Osteocyte (in vitro differentiated cells): Measurements from ENCODE around the gene RANGRF. TPM values are rescaled to one million over a fixed set of nuclear protein-coding genes. Genes with fewer than 3 reads are reported as not detected.

Source experiments
- DNase-seq: peaks from one replicate; pipeline ENCODE4 v3.0.0; 2021; ENCODE audit warnings: mixed read lengths; ENCODE audit not compliant: unreplicated experiment; ENCODE audit errors: extremely low spot score
- H3K27ac Mint-ChIP-seq: one replicate; pipeline ENCODE4 v1.8.0; 2021; ENCODE audit warnings: mild to moderate bottlenecking, mixed read lengths; ENCODE audit not compliant: unreplicated experiment
- H3K27me3 Mint-ChIP-seq: one replicate; pipeline ENCODE4 v1.8.0; 2021; ENCODE audit warnings: mixed read lengths; ENCODE audit not compliant: unreplicated experiment
- H3K36me3 Mint-ChIP-seq: one replicate; pipeline ENCODE4 v1.8.0; 2021; ENCODE audit warnings: mixed read lengths; ENCODE audit not compliant: unreplicated experiment
- H3K4me1 Mint-ChIP-seq: one replicate; pipeline ENCODE4 v1.8.0; 2021; ENCODE audit warnings: mixed read lengths; ENCODE audit not compliant: unreplicated experiment
- H3K4me3 Mint-ChIP-seq: one replicate; pipeline ENCODE4 v1.8.0; 2021; ENCODE audit warnings: mild to moderate bottlenecking, moderate library complexity, mixed read lengths; ENCODE audit not compliant: unreplicated experiment
- H3K9me3 Mint-ChIP-seq: one replicate; pipeline ENCODE4 v1.8.0; 2021; ENCODE audit warnings: mixed read lengths; ENCODE audit not compliant: unreplicated experiment
- CTCF ChIP-seq: fragments of 200-600 bp; sonication (generic); IDR thresholded peaks from 2 replicates; pipeline ENCODE4 v1.5.0; 2021; ENCODE audit warnings: antibody characterized with exemption, mild to moderate bottlenecking, moderate library complexity
- total RNA-seq: library from RNA; stranded (reverse); gene quantifications from 2 replicates; pipeline ENCODE4 v1.2.1, GENCODE V29; 2021

RANGRF gene
- total RNA-seq, 1 donor from 2014 or later = 29.3 TPM

GRCh38 chr17:8256291-8256690 is 32.2 kb upstream of the RANGRF start:
- no peak overlapping the region for H3K27ac Mint-ChIP-seq
- peaks cover 10% of the 10 kb centered on the region for H3K36me3 Mint-ChIP-seq
- H3K27me3 Mint-ChIP-seq = no peaks in the 10 kb centered on the region
- H3K4me3 Mint-ChIP-seq = no peak overlapping the region
- no peaks in the 10 kb centered on the region for H3K9me3 Mint-ChIP-seq
- H3K4me1 Mint-ChIP-seq = no peaks in the 10 kb centered on the region
- no peak for DNase-seq
- TF ChIP-seq CTCF = no peak

GRCh38 chr17:8256691-8257090 is 31.8 kb upstream of the RANGRF start:
- DNase-seq = no peak
- H3K36me3 Mint-ChIP-seq = peaks cover 10% of the 10 kb centered on the region
- no peaks in the 10 kb centered on the region for H3K27me3 Mint-ChIP-seq
- H3K27ac Mint-ChIP-seq = no peak overlapping the region
- no peaks in the 10 kb centered on the region for H3K4me1 Mint-ChIP-seq
- no peaks in the 10 kb centered on the region for H3K9me3 Mint-ChIP-seq
- H3K4me3 Mint-ChIP-seq = no peak overlapping the region
- no peak for TF ChIP-seq CTCF

- Mint-ChIP-seq H3K9me3 (no peaks in the 10 kb centered on the region), H3K27ac (no peak overlapping the region), H3K4me3 (no peak overlapping the region), H3K4me1 (no peaks in the 10 kb centered on the region), H3K36me3 (peaks cover 12% of the 10 kb centered on the region), H3K27me3 (no peaks in the 10 kb centered on the region)
- TF ChIP-seq CTCF = no peak
- no peak for DNase-seq
Measured at GRCh38 chr17:8257801-8258200, 30.7 kb upstream of the RANGRF start.

GRCh38 chr17:8264320-8264719 is 24.1 kb upstream of the RANGRF start:
- TF ChIP-seq CTCF = no peak
- Mint-ChIP-seq H3K4me3 (no peak overlapping the region), H3K4me1 (no peaks in the 10 kb centered on the region), H3K9me3 (no peaks in the 10 kb centered on the region), H3K27me3 (no peaks in the 10 kb centered on the region), H3K27ac (no peak overlapping the region), H3K36me3 (peaks cover 26% of the 10 kb centered on the region)
- no peak for DNase-seq

- no peak overlapping the region for H3K4me3 Mint-ChIP-seq
- no peaks in the 10 kb centered on the region for H3K27me3 Mint-ChIP-seq
- no peaks in the 10 kb centered on the region for H3K4me1 Mint-ChIP-seq
- H3K36me3 Mint-ChIP-seq = peaks cover 28% of the 10 kb centered on the region
- no peaks in the 10 kb centered on the region for H3K9me3 Mint-ChIP-seq
- no peak overlapping the region for H3K27ac Mint-ChIP-seq
- no peak for DNase-seq
- TF ChIP-seq CTCF = no peak
Measured at GRCh38 chr17:8264836-8265542, 23.5 kb upstream of the RANGRF start.
